Thyroid gland (tissue), 4 donors: ENCODE measurements around the gene GAMT. TPM values are rescaled to one million over a fixed set of nuclear protein-coding genes. Genes with fewer than 3 reads are reported as not detected.

Experiments used
- DNase-seq, 2 donors: peaks; one replicate each; pipeline ENCODE4 v3.0.0-alpha.2; 2019
- H3K27ac ChIP-seq, 3 donors: fragments of 200-600 bp; sonication (generic); 1 replicate in 2 of 3; 2 replicates in 1 of 3; pipeline ENCODE4 v1.5.1; 2016 to 2019; ENCODE audit warnings: mild to moderate bottlenecking in 1 of 3, moderate library complexity in 1 of 3
- H3K27me3 ChIP-seq: fragments of 200-600 bp; sonication (generic); one replicate; pipeline ENCODE4 v1.5.1; 2019
- H3K36me3 ChIP-seq, 2 donors: fragments of 200-600 bp; sonication (generic); one replicate each; pipeline ENCODE4 v1.5.1; 2016 to 2019
- H3K4me1 ChIP-seq, 2 donors: fragments of 200-600 bp; sonication (generic); one replicate each; pipeline ENCODE4 v1.5.1; 2017 to 2019
- H3K4me3 ChIP-seq, 3 donors: fragments of 200-600 bp; sonication (generic); replicated peaks in 1 of 3; 1 replicate in 2 of 3; 2 replicates in 1 of 3; pipeline ENCODE4 v1.5.1; 2016; ENCODE audit warnings: mild to moderate bottlenecking in 1 of 3
- H3K9me3 ChIP-seq: fragments of 200-600 bp; sonication (generic); one replicate; pipeline ENCODE4 v1.5.1; 2017
- POLR2A ChIP-seq, 2 donors: fragments of 450-650 bp; IDR thresholded peaks; one replicate each; pipeline ENCODE4 v1.6.1; 2017; ENCODE audit warnings: antibody characterized with exemption in 2 of 2, mild to moderate bottlenecking in 2 of 2, moderate library complexity in 1 of 2
- WGBS, 2 donors: methylation state at CpG; one replicate each; pipeline ENCODE4 v1.1.5; 2017; 5-methylcytosine and 5-hydroxymethylcytosine counted together
- intact Hi-C: fragments of 100-400 bp; cut with DNase I; formaldehyde crosslinking; loops from one replicate; pipeline ENCODE4 v1.15.1; 2023
- total RNA-seq, 4 donors: library from RNA; depleted of rRNA; stranded (reverse); fragments of >200 nt; gene quantifications; one replicate each; pipeline ENCODE4 v1.2.3, GENCODE V29; 2016
- TF ChIP-seq, protein P1 (sequence below), 6 experiments: fragments of 200-600 bp in 3 of 6; fragments of 450-650 bp in 3 of 6; sonication (generic) in 3 of 6; IDR thresholded peaks; one replicate each; pipeline ENCODE4 v1.5.1; 2016 to 2019; ENCODE audit warnings: antibody characterized with exemption in 6 of 6, mild to moderate bottlenecking in 2 of 6, inconsistent platforms in 1 of 6, moderate library complexity in 1 of 6

Gene GAMT
- total RNA-seq, 4 donors from 2014 or later: 22.2 to 39.5 (median 29.1) TPM

DNA sequence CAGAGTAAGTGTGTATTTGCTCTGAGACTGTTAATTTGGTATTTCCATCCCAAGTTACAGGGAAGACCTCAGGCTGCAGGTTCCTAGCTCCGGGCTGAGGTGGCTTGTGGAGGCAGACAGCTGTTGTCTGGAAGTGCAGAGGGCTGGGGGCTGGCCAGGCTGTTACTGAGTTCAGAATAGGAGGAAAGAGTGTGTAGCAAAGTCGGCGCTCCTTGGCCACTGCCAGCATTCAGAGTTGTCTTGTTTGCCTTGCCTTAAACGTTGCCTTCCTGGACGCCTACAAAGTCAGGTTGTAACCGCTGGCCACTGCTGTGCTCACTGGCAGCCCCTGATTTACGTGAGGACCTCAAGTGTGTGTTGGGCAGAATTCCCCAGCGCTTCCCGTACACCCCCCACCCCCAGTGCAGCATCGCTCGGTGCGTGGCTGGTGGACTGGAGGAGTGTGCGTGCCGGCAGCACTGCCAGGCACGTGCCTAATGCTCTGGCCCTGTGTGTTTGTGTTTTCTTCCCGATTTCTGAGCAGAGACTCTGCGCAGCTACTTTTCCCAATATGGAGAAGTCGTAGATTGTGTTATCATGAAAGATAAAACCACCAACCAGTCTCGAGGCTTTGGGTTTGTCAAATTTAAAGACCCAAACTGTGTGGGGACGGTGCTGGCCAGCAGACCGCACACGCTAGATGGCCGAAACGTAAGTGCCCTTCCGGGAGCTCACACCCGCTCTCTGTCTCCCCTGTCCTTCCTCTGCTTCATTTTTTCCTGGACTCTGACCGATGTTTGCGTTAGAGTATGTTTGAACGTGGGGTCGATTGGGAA is 16.5 kb upstream of the GAMT start:
- Histone ChIP-seq H3K27me3 (no peaks in the 10 kb centered on the region), H3K27ac (no peak overlapping the region), H3K36me3 (peaks cover 35 to 38% of the 10 kb centered on the region in 2 donors), H3K4me3 (no peak overlapping the region), H3K4me1 (peaks cover 27 to 34% of the 10 kb centered on the region in 2 donors), H3K9me3 (no peaks in the 10 kb centered on the region)
- no peak for TF ChIP-seq POLR2A (IDR thresholded peaks at IDR 0.05)
- TF ChIP-seq, protein P1, sequence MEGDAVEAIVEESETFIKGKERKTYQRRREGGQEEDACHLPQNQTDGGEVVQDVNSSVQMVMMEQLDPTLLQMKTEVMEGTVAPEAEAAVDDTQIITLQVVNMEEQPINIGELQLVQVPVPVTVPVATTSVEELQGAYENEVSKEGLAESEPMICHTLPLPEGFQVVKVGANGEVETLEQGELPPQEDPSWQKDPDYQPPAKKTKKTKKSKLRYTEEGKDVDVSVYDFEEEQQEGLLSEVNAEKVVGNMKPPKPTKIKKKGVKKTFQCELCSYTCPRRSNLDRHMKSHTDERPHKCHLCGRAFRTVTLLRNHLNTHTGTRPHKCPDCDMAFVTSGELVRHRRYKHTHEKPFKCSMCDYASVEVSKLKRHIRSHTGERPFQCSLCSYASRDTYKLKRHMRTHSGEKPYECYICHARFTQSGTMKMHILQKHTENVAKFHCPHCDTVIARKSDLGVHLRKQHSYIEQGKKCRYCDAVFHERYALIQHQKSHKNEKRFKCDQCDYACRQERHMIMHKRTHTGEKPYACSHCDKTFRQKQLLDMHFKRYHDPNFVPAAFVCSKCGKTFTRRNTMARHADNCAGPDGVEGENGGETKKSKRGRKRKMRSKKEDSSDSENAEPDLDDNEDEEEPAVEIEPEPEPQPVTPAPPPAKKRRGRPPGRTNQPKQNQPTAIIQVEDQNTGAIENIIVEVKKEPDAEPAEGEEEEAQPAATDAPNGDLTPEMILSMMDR (IDR thresholded peaks at IDR 0.05): no peak
- DNase-seq: no peak
- 79 to 89% methylated on average over 22 to 30 of the region's 30 CpGs for WGBS, 2 donors
- intact Hi-C loops: no loop called here

DNA sequence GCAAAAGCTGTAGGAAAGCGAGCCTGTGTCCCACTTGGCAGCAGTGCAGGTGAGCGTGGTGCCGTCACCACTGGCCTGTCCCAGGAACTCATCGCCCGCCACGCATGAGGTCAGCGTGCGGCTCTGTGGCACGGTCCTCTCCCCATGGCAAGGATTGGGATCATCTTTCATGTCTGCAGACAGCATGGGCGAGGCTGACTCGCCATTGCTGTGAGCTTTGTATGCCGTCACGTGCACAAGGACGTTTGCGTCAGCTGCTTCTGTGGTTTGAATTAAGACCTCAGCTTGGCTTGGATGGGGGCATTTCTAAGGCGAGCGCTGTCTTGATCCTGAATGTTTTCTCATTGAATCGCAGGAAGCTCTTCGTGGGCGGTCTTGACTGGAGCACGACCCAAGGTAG is 15.8 kb upstream of the GAMT start:
- H3K9me3 ChIP-seq: no peaks in the 10 kb centered on the region
- TF ChIP-seq, protein P1 (IDR thresholded peaks at IDR 0.05): no peak
- no peak for TF ChIP-seq POLR2A (IDR thresholded peaks at IDR 0.05)
- H3K4me1 ChIP-seq: peaks cover 27 to 40% of the 10 kb centered on the region in 2 donors
- WGBS, 2 donors: 91% methylated on average over 21 of the region's 21 CpGs
- peak overlapping the region in 1 of 3 donors; percentile 93 for H3K27ac ChIP-seq
- H3K36me3 ChIP-seq: peaks cover 29 to 30% of the 10 kb centered on the region in 2 donors
- DNase-seq: no peak
- no peak overlapping the region for H3K4me3 ChIP-seq
- intact Hi-C loops: no loop called here
- H3K27me3 ChIP-seq: no peaks in the 10 kb centered on the region

DNA sequence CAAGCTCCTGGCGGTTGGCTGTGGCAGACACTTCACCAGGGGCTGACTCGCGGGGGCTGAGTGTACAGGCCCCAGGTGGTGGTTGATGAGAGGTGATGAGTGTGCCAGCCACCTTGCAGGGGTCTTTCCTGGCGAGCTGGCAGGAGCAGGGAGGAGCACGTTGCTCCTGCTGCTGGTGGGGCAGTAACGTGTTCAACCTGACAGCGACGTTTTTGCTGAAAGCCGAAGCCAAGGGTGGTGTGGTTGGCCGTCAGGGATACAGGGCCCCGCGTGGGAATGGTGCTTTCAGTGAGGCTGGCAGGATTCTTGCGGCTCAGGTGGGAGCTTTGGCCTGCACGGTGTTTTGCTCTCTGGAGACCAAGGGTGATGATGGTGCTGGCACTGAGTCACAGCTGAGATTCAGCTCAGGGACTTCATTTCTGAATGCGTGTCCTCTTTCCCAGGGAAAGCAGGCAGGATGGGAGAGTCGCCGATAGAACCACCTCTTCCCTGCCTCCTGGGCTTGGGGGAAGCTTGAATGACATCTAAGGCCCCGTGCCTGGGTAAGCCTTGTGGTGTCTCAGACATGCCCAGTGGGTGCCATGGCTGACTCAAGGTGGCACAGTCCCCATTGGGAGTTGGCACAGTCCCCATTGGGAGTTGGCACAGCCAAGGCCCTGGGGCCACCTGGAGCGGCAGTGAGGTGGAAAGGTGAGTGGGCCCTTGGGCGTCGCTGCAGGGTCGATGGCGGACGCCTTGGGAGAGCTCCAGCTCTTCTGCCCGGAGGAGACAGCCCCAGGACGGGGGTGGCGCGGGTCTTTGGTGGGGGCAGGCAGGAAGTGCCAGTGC is 14.9 kb upstream of the GAMT start:
- intact Hi-C loops: no loop called here
- WGBS, 2 donors: 27 to 40% methylated on average over 21 to 26 of the region's 28 CpGs
- Histone ChIP-seq H3K36me3 (peaks cover 19 to 21% of the 10 kb centered on the region in 2 donors), H3K27ac (peak overlapping the region; percentile 91 to 95 (median 93)), H3K9me3 (no peaks in the 10 kb centered on the region), H3K4me1 (peaks cover 33 to 49% of the 10 kb centered on the region in 2 donors), H3K27me3 (no peaks in the 10 kb centered on the region), H3K4me3 (peak overlapping the region in 1 of 3 donors; percentile 12)
- TF ChIP-seq POLR2A (IDR thresholded peaks at IDR 0.05): no peak
- TF ChIP-seq, protein P1 (IDR thresholded peaks at IDR 0.05): no peak
- peak; percentile 67 to 74 for DNase-seq

DNA sequence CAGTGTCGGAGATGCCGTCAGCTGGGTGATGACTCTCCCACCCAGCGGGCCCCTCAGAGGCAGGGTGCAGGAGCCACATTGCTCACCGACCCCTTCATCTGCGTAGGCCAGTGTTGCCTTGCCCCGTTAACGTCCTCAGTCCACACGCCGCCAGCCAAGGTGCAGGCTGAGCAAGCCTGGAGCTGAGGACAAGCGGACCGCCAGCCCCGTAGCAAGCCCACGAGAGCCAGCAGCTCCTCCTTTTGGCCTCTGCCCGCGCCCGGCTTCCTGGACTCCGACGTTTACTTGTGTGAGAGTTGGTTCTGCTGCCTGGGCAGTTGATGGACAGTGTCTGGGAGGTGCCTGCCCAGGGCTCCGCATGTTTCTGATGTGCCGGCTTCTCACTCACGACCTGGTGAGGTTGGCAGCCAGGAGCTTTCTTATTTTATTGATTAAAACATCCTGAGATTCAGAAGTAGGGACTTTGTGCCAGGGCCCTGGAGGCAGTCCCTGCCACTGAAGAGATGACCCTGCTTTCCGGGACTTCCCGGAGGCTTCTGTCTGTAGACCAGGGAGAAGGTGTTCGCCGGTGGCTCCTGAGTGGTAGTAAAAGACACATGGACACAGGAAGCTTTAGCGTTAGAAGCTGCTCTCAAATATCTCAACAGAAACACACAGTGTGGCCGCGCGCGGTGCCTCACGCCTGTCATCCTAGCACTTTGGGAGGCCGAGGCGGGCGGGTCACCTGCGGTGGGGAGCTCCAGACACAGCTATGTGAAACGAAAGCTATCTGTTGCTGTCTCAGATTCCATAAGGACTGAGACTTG is 11.9 kb upstream of the GAMT start:
- 87% methylated on average over 17 to 35 of the region's 36 CpGs for WGBS, 2 donors
- Histone ChIP-seq H3K9me3 (no peaks in the 10 kb centered on the region), H3K36me3 (no peaks in the 10 kb centered on the region), H3K4me1 (peaks cover 57 to 73% of the 10 kb centered on the region in 2 donors), H3K4me3 (no peak overlapping the region), H3K27ac (no peak overlapping the region), H3K27me3 (no peaks in the 10 kb centered on the region)
- intact Hi-C loops: no loop called here
- peak in 1 of 2 donors; percentile 42 for DNase-seq
- no peak for TF ChIP-seq POLR2A (IDR thresholded peaks at IDR 0.05)
- TF ChIP-seq, protein P1 (IDR thresholded peaks at IDR 0.05): no peak
